Naive thymus-derived CD8-positive, alpha-beta T cell (primary cell): ENCODE results near the gene ANKLE2. TPM values are rescaled to one million over a fixed set of nuclear protein-coding genes. Genes with fewer than 3 reads are reported as not detected.
"Not testable (repeated sequence)": the region's sequence is repeated elsewhere in the genome, so short reads cannot be mapped to it uniquely, and the experiment has no call there.

ENCODE experiments used
- ATAC-seq, 2 donors: fragments of 150-1000 bp; cut with Tn5 transposase in 1 of 2; sonication (Bioruptor Pico), chemical (Tn5 transposase) in 1 of 2; 1 replicate in 1 of 2; 2 replicates in 1 of 2; pipeline ENCODE4 v1.10.0; 2021; ENCODE audit warnings: mild to moderate bottlenecking in 2 of 2, moderate library complexity in 2 of 2
- POLR2A ChIA-PET: fragments of 350-600 bp; sonication (Branson Sonifier 250); formaldehyde crosslinking; loops from one replicate; lab custom pipeline; 2021; ENCODE audit warnings: antibody characterized with exemption; lab: Charles Lee
- DNase-seq, 10 donors: peaks; one replicate each; pipeline versions ENCODE4 v3.0.0 to v3.0.0-alpha.2; 2020 to 2022
- H3K27ac Mint-ChIP-seq, 10 donors: one replicate each; pipeline ENCODE4 v1.8.0; 2020 to 2022; ENCODE audit warnings: mild to moderate bottlenecking in 10 of 10, mixed read lengths in 10 of 10, moderate library complexity in 4 of 10, inconsistent platforms in 1 of 10
- H3K27me3 Mint-ChIP-seq, 5 donors: one replicate each; pipeline ENCODE4 v1.8.0; 2021 to 2022; ENCODE audit warnings: mixed read lengths in 5 of 5
- H3K36me3 Mint-ChIP-seq, 3 donors: one replicate each; pipeline ENCODE4 v1.8.0; 2020 to 2022; ENCODE audit warnings: mixed read lengths in 3 of 3, mild to moderate bottlenecking in 2 of 3, inconsistent platforms in 1 of 3
- H3K4me1 Mint-ChIP-seq, 4 donors: one replicate each; pipeline ENCODE4 v1.8.0; 2021 to 2022; ENCODE audit warnings: mixed read lengths in 4 of 4
- H3K4me3 Mint-ChIP-seq, 10 donors: one replicate each; pipeline ENCODE4 v1.8.0; 2020 to 2022; ENCODE audit warnings: mild to moderate bottlenecking in 10 of 10, mixed read lengths in 10 of 10, moderate library complexity in 6 of 10, inconsistent platforms in 1 of 10
- H3K9me3 Mint-ChIP-seq, 9 donors: one replicate each; pipeline ENCODE4 v1.8.0; 2020 to 2022; ENCODE audit warnings: mixed read lengths in 9 of 9, mild to moderate bottlenecking in 3 of 9, inconsistent platforms in 1 of 9, moderate library complexity in 1 of 9
- polyA plus RNA-seq, 3 donors: library from polyadenylated mRNA; unstranded; fragments of 300-500 nt; fragmentation: Illumina TruSeq; gene quantifications; one replicate each; pipeline ENCODE4 v1.2.3, GENCODE V29; 2021
- total RNA-seq, 8 experiments: library from RNA in 2 of 8; stranded (reverse) in 2 of 8; gene quantifications; one replicate each; pipeline ENCODE4 v1.2.3 and lab custom pipeline; 2021 to 2026

Gene ANKLE2
- total and polyA plus RNA-seq, 5 experiments from 2014 or later, result 17.8 to 107 (median 32.1) TPM

DNA sequence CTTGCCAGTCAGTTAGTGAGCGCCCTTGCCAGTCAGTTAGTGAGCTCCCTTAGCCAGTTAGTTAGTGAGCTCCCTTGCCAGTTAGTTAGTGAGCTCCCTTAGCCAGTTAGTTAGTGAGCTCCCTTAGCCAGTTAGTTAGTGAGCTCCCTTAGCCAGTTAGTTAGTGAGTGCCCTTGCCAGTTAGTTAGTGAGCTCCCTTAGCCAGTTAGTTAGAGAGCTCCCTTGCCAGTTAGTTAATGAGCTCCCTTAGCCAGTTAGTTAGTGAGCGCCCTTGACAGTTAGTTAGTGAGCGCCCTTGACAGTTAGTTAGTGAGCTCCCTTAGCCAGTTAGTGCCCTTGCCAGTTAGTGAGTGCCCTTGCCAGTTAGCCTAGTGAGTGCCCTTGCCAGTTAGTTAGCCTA, 66.7 kb downstream of the ANKLE2 start:
- not testable (repeated sequence) for ATAC-seq, H3K27ac Mint-ChIP-seq, DNase-seq, H3K4me1 Mint-ChIP-seq, H3K9me3 Mint-ChIP-seq, H3K4me3 Mint-ChIP-seq, H3K27me3 Mint-ChIP-seq
- H3K36me3 Mint-ChIP-seq, result peaks cover 0 to 28% (median 16%) of the 10 kb centered on the region in 3 donors
- POLR2A ChIA-PET, result interaction anchor here (1.0 kb wide), 1 partner anchor 9 kb away, joined by 4 read pairs; no protein-coding TSS in a partner anchor

GRCh38 chr12:132692030-132692429, 69.6 kb downstream of the ANKLE2 start:
- POLR2A ChIA-PET, H3K9me3 Mint-ChIP-seq, H3K27ac Mint-ChIP-seq, H3K4me1 Mint-ChIP-seq, H3K27me3 Mint-ChIP-seq, H3K4me3 Mint-ChIP-seq, ATAC-seq, DNase-seq: not testable (repeated sequence)
- peaks cover 0 to 12% (median 2%) of the 10 kb centered on the region in 3 donors for H3K36me3 Mint-ChIP-seq

DNA sequence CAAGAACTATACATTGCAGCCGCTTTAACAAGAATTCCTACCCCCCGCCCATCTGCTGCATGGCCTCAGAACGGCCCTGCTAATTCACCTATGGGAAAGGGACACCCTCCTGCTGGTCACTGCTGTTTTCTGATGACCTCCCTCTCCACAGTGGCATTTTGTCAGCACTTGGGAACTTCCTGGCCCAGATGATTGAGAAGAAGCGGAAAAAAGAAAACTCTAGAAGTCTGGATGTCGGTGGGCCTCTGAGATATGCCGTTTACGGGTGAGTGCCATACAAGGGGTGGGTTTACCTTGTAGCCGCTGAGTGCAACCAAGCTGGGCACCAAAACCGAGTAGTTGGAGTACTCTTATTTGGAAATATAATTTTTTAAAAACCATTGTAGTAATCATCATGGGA, 71.5 kb downstream of the ANKLE2 start:
- Mint-ChIP-seq H3K36me3 (peaks cover 0 to 2% (median 0%) of the 10 kb centered on the region in 3 donors), H3K9me3 (no peaks in the 10 kb centered on the region), H3K4me1 (peaks cover 4 to 19% (median 11%) of the 10 kb centered on the region in 4 donors), H3K27ac (peak overlapping the region in 3 of 10 donors; percentile 4 to 47 (median 39)), H3K27me3 (no peaks in the 10 kb centered on the region), H3K4me3 (peak overlapping the region in 6 of 10 donors; percentile 31 to 78 (median 52))
- ATAC-seq (no peak), DNase-seq (no peak)
- POLR2A ChIA-PET, result no interaction called here

DNA sequence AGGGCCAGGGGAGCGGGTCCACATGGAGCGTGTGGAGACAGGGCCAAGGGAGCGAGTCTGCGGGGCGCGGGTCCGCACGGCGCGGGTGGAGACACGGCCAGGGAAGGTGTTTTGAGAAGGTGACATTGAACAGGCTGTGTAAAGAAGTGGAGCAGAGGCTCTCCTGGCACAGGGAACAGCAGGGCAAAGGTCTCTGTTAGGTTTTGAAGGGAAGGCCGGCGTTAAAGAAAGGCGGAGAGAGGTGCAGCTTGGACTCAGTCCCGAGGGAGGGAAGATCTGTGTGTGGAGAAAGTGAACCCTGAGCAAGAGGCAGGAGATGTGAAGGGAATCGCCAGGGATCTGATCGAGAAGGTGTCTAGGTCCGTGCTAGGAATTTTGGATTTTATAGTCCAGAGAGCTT, 72.4 kb downstream of the ANKLE2 start:
- H3K9me3 Mint-ChIP-seq, result no peaks in the 10 kb centered on the region
- DNase-seq (no peak), ATAC-seq (no peak)
- peaks cover 4 to 20% (median 13%) of the 10 kb centered on the region in 4 donors for H3K4me1 Mint-ChIP-seq
- POLR2A ChIA-PET, result no interaction called here
- no peaks in the 10 kb centered on the region for H3K27me3 Mint-ChIP-seq
- H3K27ac Mint-ChIP-seq, result peak overlapping the region in 4 of 10 donors; percentile 5 to 67 (median 20)
- peak overlapping the region; percentile 20 to 78 (median 68) for H3K4me3 Mint-ChIP-seq
- peaks cover 0 to 2% (median 0%) of the 10 kb centered on the region in 3 donors for H3K36me3 Mint-ChIP-seq

DNA sequence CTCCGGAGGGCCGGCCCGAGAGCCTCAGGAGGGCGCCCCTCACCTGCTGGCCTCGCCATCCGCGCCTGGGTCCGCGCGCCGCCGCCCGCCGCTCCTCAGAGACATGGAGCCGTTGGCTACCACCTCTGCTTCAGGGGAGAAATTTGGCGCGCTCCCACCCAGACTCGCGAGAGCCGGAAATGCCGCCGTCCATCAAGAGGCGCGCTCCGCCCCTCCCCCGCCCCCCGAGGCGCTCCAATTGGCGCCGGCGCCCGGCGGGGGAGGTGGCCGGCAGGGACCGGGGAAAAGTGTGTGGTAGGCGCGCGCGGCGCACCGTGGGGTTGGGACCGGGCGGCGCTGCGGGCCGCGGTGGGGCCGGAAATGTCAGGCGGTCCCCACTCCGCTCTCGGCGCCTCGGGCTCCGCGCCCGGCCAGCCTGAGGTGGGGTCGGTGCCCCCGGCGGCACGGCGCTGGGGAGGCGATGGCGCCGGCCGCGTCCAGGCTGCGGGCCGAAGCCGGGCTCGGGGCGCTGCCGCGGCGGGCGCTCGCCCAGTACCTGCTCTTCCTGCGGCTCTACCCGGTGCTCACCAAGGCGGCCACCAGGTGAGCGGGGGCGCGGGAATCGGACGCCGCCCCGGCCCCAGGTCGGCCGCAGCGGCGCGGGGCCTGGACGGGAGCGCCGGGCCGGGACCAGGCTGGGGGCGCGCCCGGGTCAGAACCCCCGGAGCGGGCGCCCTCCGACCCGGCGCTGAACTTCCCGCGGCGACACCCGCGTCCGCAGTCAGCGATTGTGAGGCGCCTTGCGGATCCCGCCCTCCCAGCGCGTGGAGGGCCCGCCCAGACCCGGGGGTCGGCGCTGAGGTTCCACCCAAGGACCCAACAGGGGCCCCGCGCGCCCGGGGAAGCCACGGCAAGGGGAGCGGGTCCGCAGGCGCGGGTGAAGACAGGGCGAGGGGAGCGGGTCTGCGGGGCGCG, 74.1 kb downstream of the ANKLE2 start, which contains the start of the genes POLE and PXMP2:
Gene POLE (minus strand): TSS at position 132 of the 954 bp plus-strand sequence. CDS start 27 bp downstream, at position 105.
Gene PXMP2 (plus strand): TSS at position 377 of the 954 bp plus-strand sequence. CDS start 84 bp downstream, at position 461.
- Mint-ChIP-seq H3K9me3 (no peaks in the 10 kb centered on the region), H3K4me3 (peak within 1 kb of the TSS; percentile 72 to 91 (median 84)), H3K27me3 (no peaks in the 10 kb centered on the region), H3K4me1 (peaks cover 5 to 21% (median 13%) of the 10 kb centered on the region in 4 donors), H3K27ac (peak within 1 kb of the TSS in 4 of 10 donors; percentile 32 to 62 (median 52)), H3K36me3 (peaks cover 0 to 2% (median 0%) of the 10 kb centered on the region in 3 donors)
- DNase-seq (peak; percentile 87 to 96 (median 91)), ATAC-seq (peak; percentile 92 to 93)
- POLR2A ChIA-PET, result no interaction called here

- POLR2A ChIA-PET, result no interaction called here
- Mint-ChIP-seq H3K4me1 (peaks cover 5 to 21% (median 13%) of the 10 kb centered on the region in 4 donors), H3K9me3 (no peaks in the 10 kb centered on the region), H3K27me3 (no peaks in the 10 kb centered on the region), H3K36me3 (peaks cover 0 to 2% (median 0%) of the 10 kb centered on the region in 3 donors), H3K27ac (peak overlapping the region in 1 of 10 donors; percentile 14), H3K4me3 (peak overlapping the region; percentile 36 to 87 (median 82))
- peak; percentile 50 to 55 for ATAC-seq
- no peak for DNase-seq
Observed at GRCh38 chr12:132686825-132687210, 74.8 kb downstream of the ANKLE2 start.

DNA sequence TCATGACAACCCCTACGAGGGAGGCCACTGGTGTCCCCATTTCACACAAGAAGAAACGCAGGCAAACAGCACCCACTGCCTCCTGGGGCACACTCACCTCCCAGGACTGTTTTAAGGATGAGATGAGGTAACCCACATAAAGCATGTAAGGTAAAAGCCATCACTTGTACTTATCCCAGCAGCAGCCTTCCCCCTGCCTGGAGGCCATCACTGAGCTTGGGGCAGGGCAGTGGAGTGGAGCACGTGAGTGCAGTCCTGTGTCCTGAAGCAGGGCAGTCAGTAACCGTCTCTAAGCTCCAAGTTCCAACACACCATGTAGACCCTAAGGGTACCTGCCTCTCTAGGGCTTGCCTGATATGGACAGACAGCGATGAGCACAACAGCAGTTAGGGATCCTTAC, 76.2 kb downstream of the ANKLE2 start:
- POLR2A ChIA-PET, result interaction anchor here (0.5 to 1.3 kb wide), 3 partner anchors 10 to 386 kb away, joined by 3 to 5 read pairs (median 4); no protein-coding TSS in a partner anchor

DNA sequence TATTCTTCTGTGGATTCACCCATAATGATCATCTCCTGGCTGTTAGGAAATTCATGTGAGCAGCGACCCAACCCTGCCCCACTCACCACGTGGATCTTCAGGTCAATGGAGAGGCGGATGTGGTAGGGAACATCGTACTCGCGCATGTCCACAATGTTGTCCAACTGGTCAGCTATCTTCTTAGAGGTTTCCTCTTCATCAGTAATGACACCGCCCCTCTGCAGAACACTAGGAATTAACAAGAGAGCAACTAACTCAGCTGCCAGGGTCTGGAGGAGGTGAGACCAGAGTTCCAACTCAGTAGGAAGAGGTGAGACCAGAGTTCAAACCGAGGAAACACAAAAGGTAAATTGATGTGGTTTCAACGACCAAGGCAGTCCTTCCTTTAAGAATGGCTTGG, 84.1 kb downstream of the ANKLE2 start:
- Mint-ChIP-seq H3K4me1 (peaks cover 0 to 13% (median 7%) of the 10 kb centered on the region in 4 donors), H3K27me3 (no peaks in the 10 kb centered on the region), H3K4me3 (no peak overlapping the region), H3K36me3 (peaks cover 9 to 60% (median 23%) of the 10 kb centered on the region in 3 donors), H3K9me3 (no peaks in the 10 kb centered on the region), H3K27ac (no peak overlapping the region)
- ATAC-seq (no peak), DNase-seq (no peak)
- POLR2A ChIA-PET, result no interaction called here

More for the DNA sequence above, 76.2 kb downstream of the ANKLE2 start:
- Mint-ChIP-seq H3K4me1 (peaks cover 10 to 26% (median 17%) of the 10 kb centered on the region in 4 donors), H3K27me3 (no peaks in the 10 kb centered on the region), H3K4me3 (peak overlapping the region; percentile 31 to 80 (median 64)), H3K36me3 (no peaks in the 10 kb centered on the region), H3K27ac (peak overlapping the region in 2 of 10 donors; percentile 37 to 71), H3K9me3 (no peaks in the 10 kb centered on the region)
- ATAC-seq (no peak), DNase-seq (no peak)

GRCh38 chr12:132675757-132676432, 85.7 kb downstream of the ANKLE2 start:
- Mint-ChIP-seq H3K36me3 (peaks cover 9 to 73% (median 28%) of the 10 kb centered on the region in 3 donors), H3K27me3 (no peaks in the 10 kb centered on the region), H3K27ac (no peak overlapping the region), H3K4me3 (no peak overlapping the region), H3K9me3 (no peaks in the 10 kb centered on the region), H3K4me1 (peaks cover 0 to 12% (median 5%) of the 10 kb centered on the region in 4 donors)
- no peak for ATAC-seq
- DNase-seq, result no peak
- POLR2A ChIA-PET, result no interaction called here

Other genes with a start within 250 kb of the ANKLE2 start
- gene LRCOL1, start 151.2 kb downstream of the ANKLE2 start, total RNA-seq, result not detected
- gene LRCOL1, start 151.2 kb downstream of the ANKLE2 start, polyA plus RNA-seq, result not detected
- gene P2RX2, start 143.1 kb downstream of the ANKLE2 start, total RNA-seq, result not detected
- not detected for gene P2RX2, start 143.1 kb downstream of the ANKLE2 start, polyA plus RNA-seq
- gene POLE, start 74.5 kb downstream of the ANKLE2 start, total RNA-seq, result 10 to 100 TPM; 53.3 to 56.1 TPM
- 1 to 10 TPM; 2.8 to 3.3 (median 2.8) TPM for gene POLE, start 74.5 kb downstream of the ANKLE2 start, polyA plus RNA-seq
- 1 to 10 TPM; 3.8 to 5.0 TPM for gene PXMP2, start 74.2 kb downstream of the ANKLE2 start, total RNA-seq
- 10 to 100 TPM in 2 of 3 donors, 1 to 10 TPM in 1; 9.9 to 16.4 (median 12.0) TPM for gene PXMP2, start 74.2 kb downstream of the ANKLE2 start, polyA plus RNA-seq
- gene PGAM5, start 51.0 kb downstream of the ANKLE2 start, total RNA-seq, result 10 to 100 TPM; 27.5 to 28.9 TPM
- 10 to 100 TPM; 20.9 to 30.9 (median 23.8) TPM for gene PGAM5, start 51.0 kb downstream of the ANKLE2 start, polyA plus RNA-seq
- 10 to 100 TPM; 77.9 to 82.1 TPM for gene GOLGA3, start 67.0 kb upstream of the ANKLE2 start, total RNA-seq
- 10 to 100 TPM in 2 of 3 donors, 1 to 10 TPM in 1; 2.7 to 18.1 (median 12.2) TPM for gene GOLGA3, start 67.0 kb upstream of the ANKLE2 start, polyA plus RNA-seq
- 10 to 100 TPM; 93.5 to 96.9 TPM for gene CHFR, start 125.8 kb upstream of the ANKLE2 start, total RNA-seq
- gene CHFR, start 125.8 kb upstream of the ANKLE2 start, polyA plus RNA-seq, result 10 to 100 TPM; 25.1 to 37.4 (median 27.6) TPM
- gene ZNF605, start 194.5 kb upstream of the ANKLE2 start, total RNA-seq, result 10 to 100 TPM; 17.4 to 18.6 TPM
- under 1 TPM; 0.46 to 0.72 (median 0.65) TPM for gene ZNF605, start 194.5 kb upstream of the ANKLE2 start, polyA plus RNA-seq
- gene ZNF26, start 224.5 kb upstream of the ANKLE2 start, total RNA-seq, result 10 to 100 TPM; 30.0 to 34.2 TPM
- gene ZNF26, start 224.5 kb upstream of the ANKLE2 start, polyA plus RNA-seq, result 10 to 100 TPM; 10.6 to 19.2 (median 15.6) TPM